GM21576 (cell line): ENCODE measurements around the gene CCDC122.

Experiments used
- ATAC-seq: cut with Tn5 transposase; IDR thresholded peaks from one replicate; pipeline ENCODE4 v1.9.1; 2021; ENCODE audit warnings: mild to moderate bottlenecking, moderate library complexity; ENCODE audit not compliant: unreplicated experiment

CCDC122 gene

GRCh38 chr13:43805071-43805468, 74.5 kb downstream of the CCDC122 start:
- no peak for ATAC-seq

GRCh38 chr13:43804461-43805070, 75.0 kb downstream of the CCDC122 start:
- no peak for ATAC-seq

GRCh38 chr13:43802511-43802910, 77.0 kb downstream of the CCDC122 start:
- no peak for ATAC-seq

- no peak for ATAC-seq
These were observed 78.7 kb downstream of the CCDC122 start for GRCh38 chr13:43800828-43801227.

GRCh38 chr13:43799191-43799590, 80.3 kb downstream of the CCDC122 start:
- no peak for ATAC-seq

GRCh38 chr13:43797869-43798268, 81.7 kb downstream of the CCDC122 start:
- ATAC-seq = no peak

GRCh38 chr13:43797159-43797558, 82.4 kb downstream of the CCDC122 start:
- no peak for ATAC-seq

- no peak for ATAC-seq
These were observed 85.1 kb downstream of the CCDC122 start for GRCh38 chr13:43794416-43794815.

GRCh38 chr13:43792076-43792881, 87.3 kb downstream of the CCDC122 start:
- no peak for ATAC-seq

GRCh38 chr13:43787997-43788396, 91.5 kb downstream of the CCDC122 start:
- no peak for ATAC-seq

- ATAC-seq = no peak
These were observed 92.0 kb downstream of the CCDC122 start for GRCh38 chr13:43787518-43787891.

GRCh38 chr13:43786766-43787517, 92.6 kb downstream of the CCDC122 start, which contains the start of gene ENOX1:
Gene ENOX1, minus strand, starts transcription at chr13:43786972.
- ATAC-seq = no peak

- ATAC-seq = no peak
These were observed 93.1 kb downstream of the CCDC122 start for GRCh38 chr13:43786472-43786765.
